Dendritic cell treated with granulocyte-macrophage colony-stimulating factor and Interleukin-4, amounts not matched to agents 40 ng/mL and 50 ng/mL, for 4 days (primary cell): ENCODE results near the gene CPNE9.

Experiments used
- H3K27ac Mint-ChIP-seq: one replicate; pipeline ENCODE4 v1.8.0; 2022; ENCODE audit warnings: mild to moderate bottlenecking, mixed read lengths
- H3K27me3 Mint-ChIP-seq: one replicate; pipeline ENCODE4 v1.8.0; 2022; ENCODE audit warnings: mild to moderate bottlenecking, mixed read lengths
- H3K36me3 Mint-ChIP-seq: one replicate; pipeline ENCODE4 v1.8.0; 2022; ENCODE audit warnings: low read depth, mixed read lengths
- H3K4me1 Mint-ChIP-seq: one replicate; pipeline ENCODE4 v1.8.0; 2022; ENCODE audit warnings: low read depth, mixed read lengths
- H3K4me3 Mint-ChIP-seq: one replicate; pipeline ENCODE4 v1.8.0; 2022; ENCODE audit warnings: mild to moderate bottlenecking, moderate library complexity, mixed read lengths
- H3K9me3 Mint-ChIP-seq: one replicate; pipeline ENCODE4 v1.8.0; 2022; ENCODE audit warnings: mixed read lengths
- intact Hi-C: fragments of 100-400 bp; cut with micrococcal nuclease; formaldehyde crosslinking; loops from one replicate; pipeline ENCODE4 v1.15.0; 2022

CPNE9 gene, protein sequence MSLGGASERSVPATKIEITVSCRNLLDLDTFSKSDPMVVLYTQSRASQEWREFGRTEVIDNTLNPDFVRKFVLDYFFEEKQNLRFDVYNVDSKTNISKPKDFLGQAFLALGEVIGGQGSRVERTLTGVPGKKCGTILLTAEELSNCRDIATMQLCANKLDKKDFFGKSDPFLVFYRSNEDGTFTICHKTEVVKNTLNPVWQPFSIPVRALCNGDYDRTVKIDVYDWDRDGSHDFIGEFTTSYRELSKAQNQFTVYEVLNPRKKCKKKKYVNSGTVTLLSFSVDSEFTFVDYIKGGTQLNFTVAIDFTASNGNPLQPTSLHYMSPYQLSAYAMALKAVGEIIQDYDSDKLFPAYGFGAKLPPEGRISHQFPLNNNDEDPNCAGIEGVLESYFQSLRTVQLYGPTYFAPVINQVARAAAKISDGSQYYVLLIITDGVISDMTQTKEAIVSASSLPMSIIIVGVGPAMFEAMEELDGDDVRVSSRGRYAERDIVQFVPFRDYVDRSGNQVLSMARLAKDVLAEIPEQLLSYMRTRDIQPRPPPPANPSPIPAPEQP

DNA sequence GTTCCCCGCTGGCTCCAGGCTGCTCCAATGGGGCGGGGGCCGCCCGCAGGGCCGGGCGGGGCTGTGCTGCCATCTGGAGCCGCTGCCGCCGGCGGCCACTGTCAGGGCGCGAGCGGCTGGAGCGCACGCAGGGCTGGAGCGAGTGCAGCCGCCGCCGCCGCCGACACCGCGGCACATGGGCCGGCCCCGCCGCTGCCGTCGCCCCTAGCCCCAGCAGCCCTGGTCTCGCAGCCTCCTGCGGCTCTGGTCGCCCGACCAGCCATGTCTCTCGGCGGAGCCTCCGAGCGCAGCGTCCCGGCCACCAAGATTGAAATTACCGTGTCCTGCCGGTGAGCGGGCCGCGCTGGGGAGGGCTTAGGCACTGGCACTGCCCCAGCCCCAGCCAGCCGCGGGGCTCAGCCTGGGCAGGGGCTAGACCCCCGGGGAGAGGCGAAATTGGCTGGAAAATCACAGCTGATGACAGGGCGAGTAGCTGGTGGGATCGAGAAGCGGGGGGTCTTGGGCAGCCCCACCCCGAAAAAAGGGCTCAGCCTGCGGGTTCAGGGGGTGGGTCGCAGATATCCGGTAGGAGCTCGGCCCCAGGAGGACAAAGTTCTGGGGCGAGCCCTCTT is at the start of gene CPNE9:
TSS of gene CPNE9 (plus strand) at position 98 of the 611 bp plus-strand sequence. CDS start at position 262, 164 bp downstream.
- peaks cover 20% of the 10 kb centered on the region for H3K4me1 Mint-ChIP-seq
- peaks cover 43% of the 10 kb centered on the region for H3K36me3 Mint-ChIP-seq
- peak within 1 kb of the TSS; percentile 62 for H3K4me3 Mint-ChIP-seq
- no peak within 1 kb of the TSS for H3K27ac Mint-ChIP-seq
- intact Hi-C loops: loop anchor here (10.0 kb wide), 1 partner anchor 211 kb away; the partner anchor contains the start of gene IL17RC
- no peaks in the 10 kb centered on the region for H3K9me3 Mint-ChIP-seq
- H3K27me3 Mint-ChIP-seq: peaks cover 64% of the 10 kb centered on the region

DNA sequence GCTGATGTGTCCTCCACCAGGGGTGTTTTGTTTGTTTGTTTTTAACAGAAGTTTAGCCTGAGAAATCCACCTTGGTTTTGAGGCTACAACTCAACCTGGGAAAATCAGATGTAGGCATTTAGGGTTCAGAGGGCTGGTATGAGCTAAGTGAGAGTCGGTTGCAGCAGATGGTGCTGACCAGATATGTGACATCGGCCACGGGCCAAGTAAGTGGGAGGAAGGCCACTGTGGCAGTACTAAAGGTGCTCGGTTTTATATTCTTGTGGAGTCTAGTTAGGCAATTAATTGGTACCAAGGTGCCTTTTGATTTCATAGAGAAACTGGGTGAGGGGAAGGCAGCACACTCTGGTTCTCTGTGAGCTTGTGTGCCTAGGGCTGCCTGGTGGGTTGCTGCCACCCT is 43.8 kb upstream of the CPNE9 start:
- Mint-ChIP-seq H3K27ac (no peak overlapping the region), H3K36me3 (peaks cover 100% of the 10 kb centered on the region), H3K9me3 (no peaks in the 10 kb centered on the region), H3K27me3 (no peaks in the 10 kb centered on the region), H3K4me1 (peaks cover 33% of the 10 kb centered on the region), H3K4me3 (no peak overlapping the region)
- intact Hi-C loops: loop anchor here (10.0 kb wide), 1 partner anchor 295 kb away; the partner anchor contains the start of gene THUMPD3

DNA sequence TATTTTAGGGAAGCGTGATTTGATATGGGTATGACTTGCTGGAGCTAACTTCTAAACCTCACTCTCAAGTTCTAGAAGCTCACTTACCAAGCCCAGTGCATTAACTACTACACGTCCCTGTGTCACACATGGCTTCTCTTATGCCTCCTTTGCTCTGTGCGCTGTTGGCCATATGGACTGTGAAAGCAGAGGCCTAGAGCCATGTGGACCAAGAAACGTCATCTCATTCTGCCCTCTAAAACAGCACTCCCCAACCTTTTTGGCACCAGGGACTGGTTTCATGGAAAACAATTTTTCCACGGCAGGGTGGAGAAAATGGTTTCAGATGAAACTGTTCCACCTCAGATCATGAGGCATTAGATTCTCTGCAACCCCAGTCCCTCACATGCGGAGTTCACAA is 42.7 kb upstream of the CPNE9 start:
- Mint-ChIP-seq H3K4me3 (no peak overlapping the region), H3K27ac (no peak overlapping the region), H3K27me3 (no peaks in the 10 kb centered on the region), H3K4me1 (peaks cover 31% of the 10 kb centered on the region), H3K36me3 (peaks cover 100% of the 10 kb centered on the region), H3K9me3 (no peaks in the 10 kb centered on the region)
- intact Hi-C loops: no loop called here

DNA sequence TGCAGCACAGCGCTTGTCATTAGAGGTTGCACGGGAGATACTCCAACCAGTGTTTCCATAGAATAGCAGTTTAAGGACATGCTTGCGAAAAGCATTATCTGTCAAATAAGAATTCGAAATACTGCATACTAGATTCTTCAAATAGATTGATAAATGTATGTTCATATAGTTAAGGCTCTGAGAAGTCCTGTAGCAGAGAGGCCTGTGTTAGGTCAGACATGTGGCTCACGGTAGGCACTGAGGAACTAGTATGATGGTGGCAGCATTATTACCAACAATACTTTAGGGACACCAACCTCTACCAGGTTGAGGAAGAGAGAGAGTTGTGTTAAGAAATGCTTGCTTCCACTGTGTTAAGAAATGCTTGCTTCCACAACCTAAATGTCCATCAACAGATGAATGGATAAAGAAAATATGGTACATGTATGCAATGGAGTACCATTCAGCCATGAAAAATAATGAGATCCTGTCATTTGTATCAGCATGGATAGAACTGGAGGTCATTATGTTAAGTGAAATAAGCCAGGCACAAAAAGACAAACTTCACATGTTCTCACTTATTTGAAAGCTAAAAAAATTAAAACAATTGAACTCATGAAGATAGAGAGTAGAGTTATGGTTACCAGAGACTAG is 39.4 kb upstream of the CPNE9 start:
- H3K27ac Mint-ChIP-seq: no peak overlapping the region
- peaks cover 100% of the 10 kb centered on the region for H3K36me3 Mint-ChIP-seq
- intact Hi-C loops: no loop called here
- no peaks in the 10 kb centered on the region for H3K9me3 Mint-ChIP-seq
- peaks cover 5% of the 10 kb centered on the region for H3K4me1 Mint-ChIP-seq
- no peaks in the 10 kb centered on the region for H3K27me3 Mint-ChIP-seq
- H3K4me3 Mint-ChIP-seq: no peak overlapping the region

DNA sequence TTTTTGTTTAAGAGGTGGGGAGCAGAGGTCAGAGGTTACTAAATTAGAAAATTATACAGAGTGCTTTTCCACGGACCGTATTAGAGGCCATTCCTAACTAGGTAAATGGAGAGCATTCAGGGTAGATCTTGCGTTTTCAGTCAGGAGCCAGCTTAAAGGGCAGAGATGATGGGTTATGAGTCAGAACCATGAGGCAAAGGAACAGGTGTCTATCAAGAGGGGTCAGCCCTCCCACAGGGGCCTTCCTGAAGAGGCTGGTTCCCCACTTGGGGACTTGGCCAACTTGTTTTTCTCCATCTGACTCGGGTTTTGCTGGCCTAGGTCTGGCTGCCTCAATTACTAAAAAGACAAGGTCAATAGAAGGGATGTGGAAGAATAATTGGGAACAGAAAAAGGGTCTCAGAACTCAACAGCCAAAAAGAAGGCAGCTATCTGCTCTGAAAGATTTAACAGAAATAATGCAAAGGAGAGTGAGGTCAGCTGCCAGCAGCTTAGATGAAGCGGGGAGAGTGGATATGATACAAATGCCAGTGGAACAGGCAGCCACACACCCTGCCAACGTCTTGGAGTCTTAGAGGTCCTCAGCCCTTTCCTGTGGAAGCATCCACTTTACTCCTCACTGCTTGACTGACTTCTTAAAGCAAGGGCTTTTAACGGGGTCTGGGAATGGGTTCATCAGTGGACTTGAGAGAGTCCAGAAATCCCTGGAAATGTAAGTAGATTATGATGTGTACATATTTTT is 36.8 kb upstream of the CPNE9 start:
- intact Hi-C loops: no loop called here
- peaks cover 100% of the 10 kb centered on the region for H3K36me3 Mint-ChIP-seq
- H3K4me3 Mint-ChIP-seq: no peak overlapping the region
- H3K4me1 Mint-ChIP-seq: peaks cover 5% of the 10 kb centered on the region
- H3K9me3 Mint-ChIP-seq: no peaks in the 10 kb centered on the region
- H3K27ac Mint-ChIP-seq: no peak overlapping the region
- H3K27me3 Mint-ChIP-seq: no peaks in the 10 kb centered on the region

DNA sequence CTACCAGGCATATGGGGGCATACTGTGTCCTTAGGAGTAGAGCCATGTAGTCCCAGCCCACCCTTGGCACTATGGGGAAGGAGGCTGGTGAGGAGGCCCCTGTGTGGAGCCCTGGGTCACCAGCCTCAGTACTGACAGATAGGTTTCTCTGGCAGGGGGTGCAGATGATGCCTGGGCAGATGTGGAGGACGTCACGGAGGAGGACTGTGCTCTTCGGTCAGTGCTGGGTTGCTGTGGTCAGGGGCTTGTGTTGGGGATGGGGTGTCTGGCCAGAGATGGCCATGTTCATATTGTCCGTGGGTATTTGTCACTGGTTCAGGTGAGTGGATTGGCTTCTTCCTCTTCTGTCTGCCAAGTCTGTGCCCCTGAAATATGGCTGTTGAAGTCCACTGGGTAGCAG is 34.4 kb upstream of the CPNE9 start:
- Mint-ChIP-seq H3K4me3 (no peak overlapping the region), H3K4me1 (no peaks in the 10 kb centered on the region), H3K36me3 (peaks cover 100% of the 10 kb centered on the region), H3K27me3 (no peaks in the 10 kb centered on the region), H3K9me3 (no peaks in the 10 kb centered on the region), H3K27ac (no peak overlapping the region)
- intact Hi-C loops: no loop called here

DNA sequence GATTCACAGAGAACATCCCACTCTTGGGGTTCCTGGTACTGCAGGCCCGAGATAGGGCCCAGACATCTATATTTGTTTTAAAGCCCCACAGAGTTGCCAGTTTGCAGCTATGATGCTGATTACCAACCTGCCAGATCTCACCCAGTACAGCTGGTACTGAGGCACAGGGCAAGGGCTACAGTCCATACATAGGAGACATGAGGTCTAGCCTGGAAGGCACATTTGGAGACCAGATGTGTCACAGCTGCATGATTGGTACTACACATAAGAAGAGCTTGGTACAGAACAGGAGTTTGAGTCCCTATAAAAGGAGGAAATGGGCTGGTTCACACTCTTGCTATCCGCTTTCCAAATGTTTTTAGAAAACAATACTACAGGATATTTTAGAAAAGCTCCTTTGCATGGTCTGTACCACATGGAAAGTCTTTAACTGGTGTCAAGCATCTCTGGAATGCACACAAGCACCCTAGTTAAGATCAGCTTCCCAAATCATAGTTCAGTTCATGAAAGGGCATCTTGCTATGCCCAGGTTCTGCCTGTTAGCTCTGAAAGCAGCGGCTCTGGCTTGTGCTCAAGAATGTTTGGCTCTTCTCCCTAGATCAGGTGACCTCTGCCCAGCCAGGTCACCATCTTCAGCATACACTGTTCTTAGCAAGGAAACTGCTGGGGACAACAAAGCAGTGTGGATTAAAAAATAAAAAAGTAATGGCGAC is 33.8 kb upstream of the CPNE9 start:
- intact Hi-C loops: no loop called here
- Mint-ChIP-seq H3K36me3 (peaks cover 100% of the 10 kb centered on the region), H3K27ac (no peak overlapping the region), H3K9me3 (no peaks in the 10 kb centered on the region), H3K4me1 (no peaks in the 10 kb centered on the region), H3K4me3 (no peak overlapping the region), H3K27me3 (no peaks in the 10 kb centered on the region)

DNA sequence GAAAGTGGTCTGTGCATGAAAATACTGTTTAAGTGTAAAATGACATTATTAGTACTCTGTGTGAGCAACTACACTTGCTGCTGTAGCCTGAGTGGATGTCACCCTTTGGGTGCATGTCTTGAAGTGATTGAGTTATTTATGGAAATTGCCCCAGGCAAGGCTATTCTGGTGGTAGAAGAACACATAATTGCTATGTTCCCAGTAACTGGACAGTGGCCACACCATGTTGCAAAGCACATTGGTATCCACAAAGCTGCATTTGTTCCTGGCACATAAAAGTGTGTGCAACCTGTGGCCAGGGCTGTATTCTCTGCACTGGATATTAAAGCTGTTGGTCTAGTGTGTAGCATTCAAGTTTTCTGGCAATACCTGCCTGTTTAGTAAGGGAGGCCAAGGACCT is 30.6 kb upstream of the CPNE9 start:
- peaks cover 100% of the 10 kb centered on the region for H3K36me3 Mint-ChIP-seq
- no peaks in the 10 kb centered on the region for H3K27me3 Mint-ChIP-seq
- H3K4me3 Mint-ChIP-seq: no peak overlapping the region
- H3K4me1 Mint-ChIP-seq: peaks cover 19% of the 10 kb centered on the region
- H3K9me3 Mint-ChIP-seq: no peaks in the 10 kb centered on the region
- intact Hi-C loops: no loop called here
- no peak overlapping the region for H3K27ac Mint-ChIP-seq

DNA sequence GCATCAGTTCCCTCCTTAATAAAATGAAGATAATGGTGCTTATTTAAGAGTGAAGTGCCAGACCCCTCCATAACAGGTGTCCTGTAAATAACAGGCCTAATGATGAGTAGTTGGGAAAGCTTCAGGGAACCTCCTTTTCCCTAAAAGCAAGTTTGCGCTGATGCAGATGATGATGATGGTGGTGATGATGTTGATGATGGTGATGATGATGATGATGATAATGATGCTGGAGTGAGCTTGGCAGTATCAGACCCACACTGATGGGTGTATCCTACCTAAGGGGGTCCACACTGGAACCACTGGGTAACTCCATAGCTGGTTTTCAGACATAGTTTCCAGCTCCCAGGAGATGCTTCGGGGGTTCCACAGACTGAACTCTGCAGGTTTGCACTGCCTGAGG is 29.9 kb upstream of the CPNE9 start:
- intact Hi-C loops: no loop called here
- H3K36me3 Mint-ChIP-seq: peaks cover 100% of the 10 kb centered on the region
- H3K4me3 Mint-ChIP-seq: no peak overlapping the region
- no peaks in the 10 kb centered on the region for H3K9me3 Mint-ChIP-seq
- H3K27me3 Mint-ChIP-seq: no peaks in the 10 kb centered on the region
- peaks cover 19% of the 10 kb centered on the region for H3K4me1 Mint-ChIP-seq
- H3K27ac Mint-ChIP-seq: no peak overlapping the region

DNA sequence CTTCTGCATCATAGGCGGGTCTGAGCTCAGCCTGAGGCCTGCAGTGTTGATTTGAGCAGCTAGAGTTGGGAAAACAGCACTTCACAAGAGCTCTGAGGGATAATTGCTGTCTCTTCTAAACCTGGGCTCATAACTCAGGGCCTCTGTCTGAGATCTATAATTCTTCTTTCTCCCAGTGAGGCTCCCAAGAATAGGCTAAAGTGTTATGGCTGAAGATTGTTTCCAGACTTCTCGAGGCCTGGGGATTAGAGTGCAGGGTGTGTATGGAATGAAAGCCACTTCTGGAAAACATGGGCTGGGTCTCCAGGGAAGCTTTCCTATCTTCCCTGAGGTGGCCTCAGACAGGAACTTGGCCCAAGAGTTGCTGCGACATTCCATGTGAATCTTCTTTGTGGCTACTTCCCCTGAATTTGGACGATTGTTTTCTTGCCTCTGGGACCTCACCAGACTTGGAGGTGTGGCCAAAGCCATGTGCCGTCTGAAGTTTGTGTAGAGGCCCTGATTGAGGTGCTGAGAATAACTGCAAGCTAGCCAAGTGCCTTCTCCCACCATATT is 27.8 kb upstream of the CPNE9 start:
- peaks cover 100% of the 10 kb centered on the region for H3K36me3 Mint-ChIP-seq

DNA sequence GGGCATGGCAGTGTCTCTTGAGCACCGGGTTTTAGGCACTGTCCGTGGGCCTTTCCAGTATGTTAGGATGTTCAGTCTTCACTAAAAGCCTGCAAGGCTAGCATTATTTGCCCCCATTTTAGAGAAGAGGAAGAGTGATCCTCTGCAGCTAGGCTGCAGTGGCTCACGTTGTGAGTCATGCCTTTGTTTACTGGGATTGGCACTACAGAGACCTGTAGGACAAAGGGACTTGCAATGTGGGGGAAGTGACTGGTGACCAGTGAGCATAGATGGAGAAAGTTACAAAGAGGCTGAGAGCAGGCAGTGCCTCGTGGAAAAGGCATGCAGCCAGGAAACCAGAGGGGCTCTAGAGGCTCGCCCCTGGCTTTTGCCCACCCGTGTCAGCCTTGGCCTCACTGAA is 26.8 kb upstream of the CPNE9 start:
- Mint-ChIP-seq H3K4me1 (peaks cover 19% of the 10 kb centered on the region), H3K36me3 (peaks cover 100% of the 10 kb centered on the region), H3K27ac (no peak overlapping the region), H3K9me3 (no peaks in the 10 kb centered on the region), H3K27me3 (no peaks in the 10 kb centered on the region), H3K4me3 (no peak overlapping the region)
- intact Hi-C loops: no loop called here

More for the DNA sequence above, 27.8 kb upstream of the CPNE9 start:
- no peak overlapping the region for H3K4me3 Mint-ChIP-seq
- H3K27me3 Mint-ChIP-seq: no peaks in the 10 kb centered on the region
- H3K9me3 Mint-ChIP-seq: no peaks in the 10 kb centered on the region
- peaks cover 19% of the 10 kb centered on the region for H3K4me1 Mint-ChIP-seq
- H3K27ac Mint-ChIP-seq: peak overlapping the region; percentile 28
- intact Hi-C loops: no loop called here

DNA sequence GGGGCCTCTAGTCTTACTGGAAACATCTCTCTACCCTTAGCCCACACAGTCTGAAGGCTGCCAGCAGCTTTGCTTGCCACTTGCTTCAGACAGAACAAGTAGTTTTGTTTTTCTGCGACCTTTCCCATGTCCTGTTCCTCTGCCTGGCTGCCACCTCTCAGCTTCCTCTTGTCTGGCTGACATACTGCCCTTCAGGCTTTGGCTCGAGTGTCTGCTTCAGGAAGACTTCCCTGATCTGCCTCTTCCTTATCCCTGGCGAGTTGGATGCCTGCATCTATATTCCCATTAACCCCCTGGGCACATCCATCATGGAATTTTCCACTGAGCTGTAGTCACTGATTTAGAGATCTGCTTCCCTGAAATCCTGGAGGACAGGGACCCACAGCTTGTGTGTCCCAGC is 25.1 kb upstream of the CPNE9 start:
- Mint-ChIP-seq H3K36me3 (peaks cover 100% of the 10 kb centered on the region), H3K4me3 (no peak overlapping the region), H3K27me3 (no peaks in the 10 kb centered on the region), H3K4me1 (peaks cover 19% of the 10 kb centered on the region), H3K9me3 (no peaks in the 10 kb centered on the region), H3K27ac (peak overlapping the region; percentile 6)
- intact Hi-C loops: no loop called here
